Left lung (tissue), 10 donors: ENCODE results near the gene CORO1C. TPM values are rescaled to one million over a fixed set of nuclear protein-coding genes. Genes with fewer than 3 reads are reported as not detected.

ENCODE experiments used
- ATAC-seq: fragments of 200-7000 bp; cut with Tn5 transposase; one replicate; pipeline ENCODE4 v1.9.1; 2020; ENCODE audit warnings: moderate library complexity
- DNase-seq, 4 donors: peaks; one replicate each; pipeline ENCODE4 v3.0.0-alpha.2; 2013 to 2020
- H3K27ac ChIP-seq, 2 donors: fragments of 200-600 bp; sonication (generic) in 1 of 2; one replicate each; pipeline versions ENCODE4 v1.5.0 to v1.8.0; 2020 to 2021
- H3K27me3 ChIP-seq, 2 donors: fragments of 200-600 bp; sonication (generic) in 1 of 2; one replicate each; pipeline versions ENCODE4 v1.5.0 to v1.8.0; 2020 to 2021
- H3K36me3 ChIP-seq, 2 donors: fragments of 200-600 bp; sonication (generic) in 1 of 2; one replicate each; pipeline versions ENCODE4 v1.5.0 to v1.8.0; 2020 to 2021
- H3K4me1 ChIP-seq, 2 donors: fragments of 200-600 bp; one replicate each; pipeline ENCODE4 v1.8.0; 2021
- H3K4me3 ChIP-seq, 2 donors: fragments of 200-600 bp; sonication (generic) in 1 of 2; one replicate each; pipeline versions ENCODE4 v1.5.0 to v1.8.0; 2020 to 2021; ENCODE audit warnings: mild to moderate bottlenecking in 1 of 2
- H3K9me3 ChIP-seq, 2 donors: fragments of 200-600 bp; sonication (generic) in 1 of 2; one replicate each; pipeline versions ENCODE4 v1.5.0 to v1.8.0; 2020 to 2021
- intact Hi-C, 2 donors: fragments of 100-400 bp; cut with DNase I; formaldehyde crosslinking; loops; one replicate each; pipeline versions ENCODE4 v1.11.2 to v1.14.2; 2022
- polyA plus RNA-seq, 6 donors: library from polyadenylated mRNA; unstranded; fragments of 120-200 nt; gene quantifications; one replicate each; pipeline ENCODE4 v1.2.1, GENCODE V29; 2013; ENCODE audit not compliant: insufficient read length in 6 of 6
- total RNA-seq, 2 donors: library from RNA; stranded (reverse); fragmentation: NEBNext Ultra II Directional; extraction: Animal tissue kit (Norgen Biotek cat#: 25700); gene quantifications; one replicate each; pipeline ENCODE4 v1.2.1, GENCODE V29; 2021
- TF ChIP-seq, protein P1 (sequence below), 2 donors: fragments of 200-600 bp; sonication (generic) in 1 of 2; IDR thresholded peaks; one replicate each; pipeline versions ENCODE4 v1.5.0 to v1.8.0; 2021; ENCODE audit warnings: antibody characterized with exemption in 2 of 2
- donor health status: DM: no; HTN: yes; CAD: no.
- donor health status: DM: no; HTN: no; CAD: no.

CORO1C gene
- total and polyA plus RNA-seq, 8 donors = 77.7 to 282 (median 85.9) TPM

DNA sequence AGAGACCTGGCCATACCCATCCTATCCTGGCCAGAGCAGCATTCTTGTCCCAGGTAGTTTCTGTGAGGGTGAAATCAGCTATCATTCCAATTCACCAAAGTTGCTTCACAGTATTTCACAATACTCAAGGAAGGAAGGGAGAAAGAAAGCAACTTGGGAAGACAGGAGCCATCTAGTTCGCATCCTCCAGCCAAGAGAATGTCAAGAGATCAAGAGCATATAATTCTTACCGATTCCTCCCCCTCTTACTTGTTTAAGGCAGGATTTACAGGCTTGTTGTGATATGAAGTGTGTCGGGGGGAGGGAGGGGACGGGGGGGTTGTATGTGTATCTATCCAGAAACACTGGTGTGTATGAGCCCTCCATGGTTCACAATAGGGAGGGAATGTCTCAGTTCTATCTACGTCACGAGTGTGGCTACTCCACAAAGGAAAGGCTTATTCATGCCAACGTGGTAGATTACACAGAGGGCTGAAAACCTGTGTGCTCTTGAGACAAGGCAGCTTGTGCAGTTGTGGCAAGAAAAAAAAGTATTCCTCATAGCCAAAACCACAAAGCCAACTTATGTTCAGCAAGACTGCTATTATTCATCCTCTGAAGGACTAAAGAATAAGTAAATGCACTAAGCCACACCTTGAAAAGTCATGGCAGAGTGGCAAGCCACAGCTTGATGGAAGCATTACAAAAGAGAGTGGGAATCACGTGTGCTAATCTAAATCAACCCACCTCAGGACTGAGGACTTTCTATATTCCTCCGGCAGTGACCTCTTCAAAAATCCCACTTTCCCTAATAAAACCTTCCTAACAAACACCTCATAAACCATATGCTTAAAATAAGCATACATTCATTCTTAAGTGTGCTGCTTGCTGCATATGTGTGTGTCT lies 35.0 kb downstream of the CORO1C start:
- H3K4me1 ChIP-seq = peaks cover 23 to 67% of the 10 kb centered on the region in 2 donors
- DNase-seq = peak in 1 of 4 donors; percentile 65
- peak; percentile 41 for ATAC-seq
- TF ChIP-seq, protein P1, sequence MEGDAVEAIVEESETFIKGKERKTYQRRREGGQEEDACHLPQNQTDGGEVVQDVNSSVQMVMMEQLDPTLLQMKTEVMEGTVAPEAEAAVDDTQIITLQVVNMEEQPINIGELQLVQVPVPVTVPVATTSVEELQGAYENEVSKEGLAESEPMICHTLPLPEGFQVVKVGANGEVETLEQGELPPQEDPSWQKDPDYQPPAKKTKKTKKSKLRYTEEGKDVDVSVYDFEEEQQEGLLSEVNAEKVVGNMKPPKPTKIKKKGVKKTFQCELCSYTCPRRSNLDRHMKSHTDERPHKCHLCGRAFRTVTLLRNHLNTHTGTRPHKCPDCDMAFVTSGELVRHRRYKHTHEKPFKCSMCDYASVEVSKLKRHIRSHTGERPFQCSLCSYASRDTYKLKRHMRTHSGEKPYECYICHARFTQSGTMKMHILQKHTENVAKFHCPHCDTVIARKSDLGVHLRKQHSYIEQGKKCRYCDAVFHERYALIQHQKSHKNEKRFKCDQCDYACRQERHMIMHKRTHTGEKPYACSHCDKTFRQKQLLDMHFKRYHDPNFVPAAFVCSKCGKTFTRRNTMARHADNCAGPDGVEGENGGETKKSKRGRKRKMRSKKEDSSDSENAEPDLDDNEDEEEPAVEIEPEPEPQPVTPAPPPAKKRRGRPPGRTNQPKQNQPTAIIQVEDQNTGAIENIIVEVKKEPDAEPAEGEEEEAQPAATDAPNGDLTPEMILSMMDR (IDR thresholded peaks at IDR 0.05) = no peak
- H3K4me3 ChIP-seq = no peak overlapping the region
- intact Hi-C loops = no loop called here
- peaks cover 0 to 43% of the 10 kb centered on the region in 2 donors for H3K36me3 ChIP-seq
- H3K27ac ChIP-seq = peak overlapping the region; percentile 58 to 59
- no peaks in the 10 kb centered on the region for H3K27me3 ChIP-seq
- H3K9me3 ChIP-seq = no peaks in the 10 kb centered on the region

DNA sequence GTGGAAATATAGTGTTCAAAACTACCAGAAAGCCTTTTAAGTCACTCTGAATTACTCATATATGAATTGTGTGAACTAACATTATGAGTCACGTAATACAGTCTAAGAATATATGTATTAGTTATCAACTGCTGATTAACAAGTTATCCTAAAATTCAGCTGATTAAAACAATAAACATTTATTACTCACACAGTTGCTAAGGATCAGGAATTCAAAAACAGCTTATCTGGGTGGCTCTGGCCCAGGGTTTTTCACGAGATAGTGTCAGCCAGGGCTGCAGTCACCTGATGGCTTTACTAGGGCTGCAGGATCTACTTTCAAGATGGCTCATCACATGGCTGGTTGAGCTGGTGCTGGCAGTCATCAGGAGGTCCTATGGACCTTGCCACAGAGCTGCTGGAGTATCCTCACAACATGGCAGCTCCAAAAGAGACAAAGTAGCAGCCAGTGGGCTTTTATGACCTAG lies 36.5 kb downstream of the CORO1C start:
- peak overlapping the region in 1 of 2 donors; percentile 58 for H3K27ac ChIP-seq
- peaks cover 0 to 28% of the 10 kb centered on the region in 2 donors for H3K36me3 ChIP-seq
- intact Hi-C loops = no loop called here
- ATAC-seq (no peak), DNase-seq (no peak)
- TF ChIP-seq, protein P1 (IDR thresholded peaks at IDR 0.05) = no peak
- H3K4me3 ChIP-seq = no peak overlapping the region
- no peaks in the 10 kb centered on the region for H3K9me3 ChIP-seq
- peaks cover 38 to 70% of the 10 kb centered on the region in 2 donors for H3K4me1 ChIP-seq
- no peaks in the 10 kb centered on the region for H3K27me3 ChIP-seq

DNA sequence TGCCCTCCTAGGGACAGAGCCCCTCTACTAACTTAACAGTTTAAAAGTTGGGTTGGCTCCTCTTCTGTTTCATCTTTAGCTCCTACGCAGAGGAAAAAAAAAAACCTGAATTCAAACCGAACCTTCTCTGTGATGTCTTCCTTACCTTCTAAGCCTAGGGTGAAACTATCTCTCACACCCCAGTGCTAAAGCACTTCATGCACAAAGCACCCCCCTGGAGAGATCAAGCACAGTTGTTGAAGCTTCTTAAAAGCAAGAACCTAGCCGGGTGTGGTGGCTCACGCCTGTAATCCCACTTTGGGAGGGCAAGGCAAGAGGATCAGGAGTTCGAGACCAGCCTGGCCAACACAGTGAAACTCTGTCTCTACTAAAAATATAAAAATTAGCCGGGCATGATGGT lies 37.6 kb downstream of the CORO1C start:
- H3K36me3 ChIP-seq = peaks cover 0 to 17% of the 10 kb centered on the region in 2 donors
- ATAC-seq = no peak
- peaks cover 49 to 78% of the 10 kb centered on the region in 2 donors for H3K4me1 ChIP-seq
- TF ChIP-seq, protein P1 (IDR thresholded peaks at IDR 0.05) = no peak
- no peak overlapping the region for H3K4me3 ChIP-seq
- no peak for DNase-seq
- intact Hi-C loops = no loop called here
- H3K9me3 ChIP-seq = no peaks in the 10 kb centered on the region
- no peaks in the 10 kb centered on the region for H3K27me3 ChIP-seq
- peak overlapping the region in 1 of 2 donors; percentile 93 for H3K27ac ChIP-seq

DNA sequence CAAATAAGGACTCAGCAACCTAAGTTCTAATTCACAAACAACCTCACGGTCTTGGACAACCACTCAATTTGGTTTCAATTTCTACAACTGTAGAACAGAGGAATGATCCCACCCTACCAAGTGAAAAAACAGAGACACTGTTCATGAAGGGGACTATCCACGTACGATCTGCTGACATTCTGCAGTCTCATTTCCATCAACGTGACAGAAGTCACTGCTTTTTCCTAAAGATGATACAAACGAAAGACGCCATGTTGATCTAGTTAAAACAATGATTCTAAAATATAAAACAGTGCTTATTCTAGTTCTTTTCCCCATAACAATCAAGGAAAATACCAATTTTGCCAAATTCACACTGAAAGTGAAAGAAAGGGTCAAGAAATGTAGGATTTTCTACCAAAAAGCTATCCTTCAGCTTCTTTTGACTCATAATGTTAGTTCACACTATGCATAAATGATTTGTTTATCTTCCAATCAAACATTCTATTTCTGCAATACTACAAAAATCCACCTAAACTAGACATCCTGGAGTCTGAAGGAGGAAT lies 38.1 kb downstream of the CORO1C start:
- Histone ChIP-seq H3K4me3 (no peak overlapping the region), H3K27me3 (no peaks in the 10 kb centered on the region), H3K36me3 (peaks cover 0 to 12% of the 10 kb centered on the region in 2 donors), H3K9me3 (no peaks in the 10 kb centered on the region), H3K4me1 (peaks cover 50 to 83% of the 10 kb centered on the region in 2 donors), H3K27ac (peak overlapping the region; percentile 93 to 94)
- intact Hi-C loops = no loop called here
- no peak for ATAC-seq
- TF ChIP-seq, protein P1 (IDR thresholded peaks at IDR 0.05) = no peak
- DNase-seq = no peak
